Stimulated activated CD4-positive, alpha-beta T cell treated with anti-CD3 and anti-CD28 coated beads, Interleukin-4, amount 100 ng/mL, for 24 hours (primary cell): ENCODE measurements around the gene PIGW.
A peak's percentile ranks its signal among the peaks of the same experiment; 100 is the strongest.

Source experiments
- DNase-seq: peaks from one replicate; pipeline ENCODE4 v3.0.0-alpha.2; 2020

PIGW gene

GRCh38 chr17:36545465-36546417, 11.0 kb downstream of the PIGW start:
- DNase-seq: peak; percentile 96

- DNase-seq: no peak
These were observed 11.8 kb downstream of the PIGW start for GRCh38 chr17:36546418-36547093.

- DNase-seq: no peak
These were observed 13.0 kb downstream of the PIGW start for GRCh38 chr17:36547776-36548175.

GRCh38 chr17:36550491-36551417, 16.0 kb downstream of the PIGW start:
- no peak for DNase-seq

- DNase-seq: no peak
These were observed 18.7 kb downstream of the PIGW start for GRCh38 chr17:36553459-36553858.

- no peak for DNase-seq
These were observed 31.3 kb downstream of the PIGW start for GRCh38 chr17:36566081-36566480.

- no peak for DNase-seq
These were observed 40.2 kb downstream of the PIGW start for GRCh38 chr17:36575028-36575427.

GRCh38 chr17:36576793-36577192, 42.0 kb downstream of the PIGW start:
- DNase-seq: no peak

GRCh38 chr17:36578671-36579070, 43.9 kb downstream of the PIGW start:
- DNase-seq: no peak

- no peak for DNase-seq
These were observed 49.0 kb downstream of the PIGW start for GRCh38 chr17:36583787-36584186.

- no peak for DNase-seq
These were observed 51.4 kb downstream of the PIGW start for GRCh38 chr17:36586138-36586537.
